Astrocyte (in vitro differentiated cells and primary cell): ENCODE measurements around the gene TRIM15. TPM values are rescaled to one million over a fixed set of nuclear protein-coding genes. Genes with fewer than 3 reads are reported as not detected.

Experiments used
- DNase-seq: peaks from one replicate; pipeline ENCODE4 v3.0.0-alpha.2; 2010; ENCODE audit warnings: low read depth
- FAIRE-seq: peaks from 2 replicates; lab custom pipeline; 2011; peaks lifted over from hg19 to GRCh38; lab: Jason Lieb, UNC
- H2AFZ ChIP-seq: 2 replicates; pipeline ENCODE4 v1.6.0; 2012; ENCODE audit warnings: low read depth, low read length, inconsistent platforms
- H3K27ac ChIP-seq: 2 replicates; pipeline ENCODE4 v1.5.1; 2011; ENCODE audit warnings: low read depth, low read length, inconsistent platforms
- H3K27me3 ChIP-seq: 2 replicates; pipeline ENCODE4 v1.6.0; 2011; ENCODE audit warnings: low read length, inconsistent platforms; ENCODE audit not compliant: insufficient read depth
- H3K36me3 ChIP-seq: 2 replicates; pipeline ENCODE4 v1.5.1; 2011; ENCODE audit warnings: low read length, inconsistent platforms; ENCODE audit not compliant: insufficient read depth
- H3K4me1 ChIP-seq: 2 replicates; pipeline ENCODE4 v1.5.1; 2011; ENCODE audit warnings: low read length, inconsistent platforms; ENCODE audit not compliant: insufficient read depth
- H3K4me2 ChIP-seq: 2 replicates; pipeline ENCODE4 v1.6.0; 2012; ENCODE audit warnings: low read length, inconsistent platforms
- H3K4me3 ChIP-seq: 2 replicates; pipeline ENCODE4 v1.5.1; 2011; ENCODE audit warnings: low read depth, mild to moderate bottlenecking, low read length, inconsistent platforms; ENCODE audit not compliant: insufficient read depth
- H3K79me2 ChIP-seq: 2 replicates; pipeline ENCODE4 v1.6.0; 2012; ENCODE audit warnings: mild to moderate bottlenecking, low read length, inconsistent platforms; ENCODE audit not compliant: insufficient read depth
- H3K9ac ChIP-seq: 2 replicates; pipeline ENCODE4 v1.6.0; 2012; ENCODE audit warnings: mild to moderate bottlenecking, low read length, inconsistent platforms
- H3K9me3 ChIP-seq: 2 replicates; pipeline ENCODE4 v1.5.1; 2012; ENCODE audit warnings: low read depth, mild to moderate bottlenecking, low read length, inconsistent platforms; ENCODE audit not compliant: insufficient read depth
- H4K20me1 ChIP-seq: 2 replicates; pipeline ENCODE4 v1.6.0; 2012; ENCODE audit warnings: low read length, inconsistent platforms; ENCODE audit not compliant: insufficient read depth
- H3K27ac Mint-ChIP-seq: one replicate; pipeline ENCODE4 v1.8.0; 2021; ENCODE audit warnings: mild to moderate bottlenecking, mixed read lengths; ENCODE audit not compliant: unreplicated experiment
- H3K27me3 Mint-ChIP-seq: one replicate; pipeline ENCODE4 v1.8.0; 2021; ENCODE audit warnings: low read depth, mixed read lengths; ENCODE audit not compliant: unreplicated experiment
- H3K36me3 Mint-ChIP-seq: one replicate; pipeline ENCODE4 v1.8.0; 2021; ENCODE audit warnings: low read depth, mixed read lengths; ENCODE audit not compliant: unreplicated experiment
- H3K4me1 Mint-ChIP-seq: one replicate; pipeline ENCODE4 v1.8.0; 2021; ENCODE audit warnings: low read depth, mixed read lengths; ENCODE audit not compliant: unreplicated experiment
- H3K4me3 Mint-ChIP-seq: one replicate; pipeline ENCODE4 v1.8.0; 2021; ENCODE audit warnings: mild to moderate bottlenecking, moderate library complexity, mixed read lengths; ENCODE audit not compliant: unreplicated experiment
- H3K9me3 Mint-ChIP-seq: one replicate; pipeline ENCODE4 v1.8.0; 2021; ENCODE audit warnings: mild to moderate bottlenecking, mixed read lengths; ENCODE audit not compliant: unreplicated experiment
- CTCF ChIP-seq: IDR thresholded peaks from 2 replicates; pipeline ENCODE4 v1.5.1; 2011; ENCODE audit warnings: low read depth, mild to moderate bottlenecking, inconsistent platforms, low read length, moderate library complexity; ENCODE audit not compliant: insufficient read depth
- EZH2 ChIP-seq: IDR thresholded peaks from 2 replicates; pipeline ENCODE4 v1.6.1; 2012; ENCODE audit warnings: mild to moderate bottlenecking, low read length, inconsistent platforms; ENCODE audit not compliant: insufficient read depth
- total RNA-seq: library from RNA; stranded (reverse); gene quantifications from 2 replicates; pipeline ENCODE4 v1.2.1, GENCODE V29; 2021

TRIM15 gene
- total RNA-seq, 1 donor from 2014 or later: not detected

GRCh38 chr6:30152910-30153610 lies 10.3 kb upstream of the TRIM15 start:
- H3K27me3 Mint-ChIP-seq: peaks cover 20% of the 10 kb centered on the region

GRCh38 chr6:30154061-30154460 lies 9.3 kb upstream of the TRIM15 start:
- TF ChIP-seq EZH2 (no peak), CTCF (no peak)
- Histone ChIP-seq H3K9ac (no peak overlapping the region), H2AFZ (no peak overlapping the region), H3K4me2 (no peak overlapping the region), H3K4me1 (peaks cover 18% of the 10 kb centered on the region), H3K9me3 (no peaks in the 10 kb centered on the region), H3K79me2 (no peaks in the 10 kb centered on the region), H4K20me1 (no peaks in the 10 kb centered on the region), H3K4me3 (no peak overlapping the region), H3K27ac (no peak overlapping the region), H3K36me3 (no peaks in the 10 kb centered on the region), H3K27me3 (peaks cover 4% of the 10 kb centered on the region)
- peaks cover 28% of the 10 kb centered on the region for H3K4me1 Mint-ChIP-seq
- peaks cover 2% of the 10 kb centered on the region for H3K9me3 Mint-ChIP-seq
- no peak overlapping the region for H3K27ac Mint-ChIP-seq
- H3K36me3 Mint-ChIP-seq: no peaks in the 10 kb centered on the region
- DNase-seq (no peak), FAIRE-seq (no peak)
- no peak overlapping the region for H3K4me3 Mint-ChIP-seq
- H3K27me3 Mint-ChIP-seq: peaks cover 30% of the 10 kb centered on the region

More at GRCh38 chr6:30152910-30153610, 10.3 kb upstream of the TRIM15 start:
- H3K9ac ChIP-seq: no peak overlapping the region
- no peaks in the 10 kb centered on the region for H3K36me3 Mint-ChIP-seq
- no peaks in the 10 kb centered on the region for H4K20me1 ChIP-seq
- no peak overlapping the region for H2AFZ ChIP-seq
- H3K4me1 ChIP-seq: peaks cover 18% of the 10 kb centered on the region
- no peak overlapping the region for H3K27ac Mint-ChIP-seq
- H3K27me3 ChIP-seq: peaks cover 4% of the 10 kb centered on the region
- no peaks in the 10 kb centered on the region for H3K9me3 ChIP-seq
- H3K27ac ChIP-seq: no peak overlapping the region
- TF ChIP-seq CTCF: no peak
- TF ChIP-seq EZH2: no peak
- no peaks in the 10 kb centered on the region for H3K79me2 ChIP-seq
- H3K36me3 ChIP-seq: no peaks in the 10 kb centered on the region
- no peak overlapping the region for H3K4me2 ChIP-seq
- DNase-seq (no peak), FAIRE-seq (no peak)
- H3K9me3 Mint-ChIP-seq: no peaks in the 10 kb centered on the region
- peaks cover 28% of the 10 kb centered on the region for H3K4me1 Mint-ChIP-seq
- H3K4me3 Mint-ChIP-seq: no peak overlapping the region
- H3K4me3 ChIP-seq: no peak overlapping the region
